ENCODE measurements around the gene FZR1.

GRCh38 chr19:3458229-3459088 lies 47.7 kb upstream of the FZR1 start:
- TF ChIP-seq CTCF (IDR thresholded peaks at IDR 0.05 in 4 of 5, conservative IDR thresholded peaks at IDR 0.05 in 1 of 5) = no peak
- no peak for TF ChIP-seq POLR2A (IDR thresholded peaks at IDR 0.05)

All from gastrocnemius medialis (tissue), 4 donors.